Peyer's patch (tissue), 4 donors: Measurements from ENCODE around the gene DPPA2.

Experiments
- POLR2A ChIP-seq, 2 donors: fragments of 450-650 bp; IDR thresholded peaks; one replicate each; pipeline ENCODE4 v1.5.1; 2017; ENCODE audit warnings: antibody characterized with exemption in 2 of 2, mild to moderate bottlenecking in 2 of 2, moderate library complexity in 2 of 2
- TF ChIP-seq, protein P1 (sequence below), 6 experiments: fragments of 450-650 bp in 4 of 6; fragments of 200-600 bp in 2 of 6; sonication (generic) in 1 of 6; IDR thresholded peaks; one replicate each; pipeline ENCODE4 v1.5.1; 2017 to 2019; ENCODE audit warnings: antibody characterized with exemption in 6 of 6, mild to moderate bottlenecking in 3 of 6, moderate library complexity in 1 of 6

- TF ChIP-seq POLR2A (IDR thresholded peaks at IDR 0.05) = no peak
- TF ChIP-seq, protein P1, sequence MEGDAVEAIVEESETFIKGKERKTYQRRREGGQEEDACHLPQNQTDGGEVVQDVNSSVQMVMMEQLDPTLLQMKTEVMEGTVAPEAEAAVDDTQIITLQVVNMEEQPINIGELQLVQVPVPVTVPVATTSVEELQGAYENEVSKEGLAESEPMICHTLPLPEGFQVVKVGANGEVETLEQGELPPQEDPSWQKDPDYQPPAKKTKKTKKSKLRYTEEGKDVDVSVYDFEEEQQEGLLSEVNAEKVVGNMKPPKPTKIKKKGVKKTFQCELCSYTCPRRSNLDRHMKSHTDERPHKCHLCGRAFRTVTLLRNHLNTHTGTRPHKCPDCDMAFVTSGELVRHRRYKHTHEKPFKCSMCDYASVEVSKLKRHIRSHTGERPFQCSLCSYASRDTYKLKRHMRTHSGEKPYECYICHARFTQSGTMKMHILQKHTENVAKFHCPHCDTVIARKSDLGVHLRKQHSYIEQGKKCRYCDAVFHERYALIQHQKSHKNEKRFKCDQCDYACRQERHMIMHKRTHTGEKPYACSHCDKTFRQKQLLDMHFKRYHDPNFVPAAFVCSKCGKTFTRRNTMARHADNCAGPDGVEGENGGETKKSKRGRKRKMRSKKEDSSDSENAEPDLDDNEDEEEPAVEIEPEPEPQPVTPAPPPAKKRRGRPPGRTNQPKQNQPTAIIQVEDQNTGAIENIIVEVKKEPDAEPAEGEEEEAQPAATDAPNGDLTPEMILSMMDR (IDR thresholded peaks at IDR 0.05) = no peak
Measured at GRCh38 chr3:109346099-109346498, 29.8 kb upstream of the DPPA2 start.
